Glomerular endothelial cell (primary cell): Measurements from ENCODE around the gene ARID3B. TPM values are rescaled to one million over a fixed set of nuclear protein-coding genes. Genes with fewer than 3 reads are reported as not detected.
"Not testable (repeated sequence)": the region's sequence is repeated elsewhere in the genome, so short reads cannot be mapped to it uniquely, and the experiment has no call there.

Source experiments
- DNase-seq: peaks from one replicate; pipeline ENCODE4 v3.0.0-alpha.2; 2011; ENCODE audit warnings: low read depth, low spot score; ENCODE audit errors: extremely low read depth
- total RNA-seq: library from RNA; depleted of rRNA; stranded (reverse); fragments of >200 nt; gene quantifications from 2 replicates; pipeline ENCODE4 v1.2.3, GENCODE V29; 2015

ARID3B gene
- total RNA-seq, 1 donor from 2014 or later: 7.6 TPM

DNA sequence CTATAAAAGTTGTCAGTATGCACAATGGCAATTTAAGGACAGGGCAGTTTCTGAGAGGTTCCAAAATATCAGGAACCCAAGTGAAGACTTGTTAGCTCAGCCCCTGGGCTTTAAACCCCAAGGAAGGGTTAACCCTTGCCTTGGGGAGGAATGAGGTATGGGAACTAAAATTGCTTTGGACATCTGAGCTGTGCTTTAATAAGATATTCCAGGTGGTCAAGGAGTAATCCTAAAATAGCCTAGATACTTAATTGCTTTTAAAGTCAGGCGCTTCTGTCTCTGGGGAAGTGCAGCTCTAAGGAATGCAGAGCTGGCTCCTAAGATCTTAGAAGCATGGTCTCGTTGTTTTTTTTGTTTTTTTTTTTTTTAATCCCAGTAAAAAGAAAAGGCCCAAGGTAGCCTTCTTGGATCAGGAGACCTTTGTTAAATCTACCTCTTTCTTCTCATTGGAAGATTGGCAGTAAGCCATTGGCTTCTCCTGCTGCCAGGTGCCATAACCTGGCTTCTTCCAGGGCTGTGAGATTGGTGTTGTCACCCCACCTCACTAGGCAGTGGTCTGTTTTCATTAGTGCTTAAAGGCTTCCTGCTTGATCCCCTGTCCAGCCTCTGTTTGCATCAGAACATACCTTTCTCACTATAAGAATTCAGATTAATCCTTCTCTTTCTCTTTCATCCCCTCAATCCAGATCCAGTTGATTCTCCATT, 24.5 kb downstream of the ARID3B start:
- DNase-seq: no peak

DNA sequence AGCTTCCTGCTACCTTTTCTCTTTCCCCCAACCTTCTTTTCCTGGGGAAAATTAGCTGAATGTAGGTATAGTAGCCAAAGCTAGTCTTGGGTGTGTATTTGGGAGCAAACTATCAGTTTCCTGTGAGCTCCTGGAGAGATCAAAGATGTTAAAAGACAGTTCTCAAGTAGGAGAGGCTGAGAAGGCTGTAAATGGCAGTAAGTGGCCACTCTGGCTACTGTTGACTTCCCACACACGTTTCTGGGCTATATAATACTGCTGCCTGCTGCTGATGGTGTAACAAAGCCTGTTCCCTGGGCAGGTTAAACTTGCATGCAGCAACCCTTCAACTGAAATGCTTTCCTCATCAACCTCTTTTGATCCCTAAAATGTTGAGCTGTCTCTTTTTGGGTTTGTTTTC, 27.6 kb downstream of the ARID3B start:
- no peak for DNase-seq

GRCh38 chr15:74569731-74570070, 28.7 kb downstream of the ARID3B start:
- no peak for DNase-seq

DNA sequence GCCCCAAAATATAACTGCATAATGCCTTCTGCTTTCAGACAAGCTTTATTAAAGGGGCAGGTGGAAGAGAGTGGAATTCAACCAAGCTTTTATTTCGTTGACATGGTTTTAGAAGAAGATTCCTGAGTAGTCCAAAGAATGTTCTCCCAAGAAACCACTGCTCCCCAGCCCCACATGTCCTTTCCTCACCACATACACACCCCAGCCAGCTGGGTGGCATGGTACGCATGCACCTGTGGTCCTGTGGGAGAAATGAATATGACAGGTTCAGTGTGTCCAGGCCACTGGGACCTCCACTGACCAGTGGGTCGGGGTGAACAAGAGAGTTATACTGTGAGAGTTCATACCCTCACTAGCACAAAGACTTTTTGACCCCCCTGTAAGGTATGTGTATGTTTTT, 30.2 kb downstream of the ARID3B start:
- DNase-seq: no peak

DNA sequence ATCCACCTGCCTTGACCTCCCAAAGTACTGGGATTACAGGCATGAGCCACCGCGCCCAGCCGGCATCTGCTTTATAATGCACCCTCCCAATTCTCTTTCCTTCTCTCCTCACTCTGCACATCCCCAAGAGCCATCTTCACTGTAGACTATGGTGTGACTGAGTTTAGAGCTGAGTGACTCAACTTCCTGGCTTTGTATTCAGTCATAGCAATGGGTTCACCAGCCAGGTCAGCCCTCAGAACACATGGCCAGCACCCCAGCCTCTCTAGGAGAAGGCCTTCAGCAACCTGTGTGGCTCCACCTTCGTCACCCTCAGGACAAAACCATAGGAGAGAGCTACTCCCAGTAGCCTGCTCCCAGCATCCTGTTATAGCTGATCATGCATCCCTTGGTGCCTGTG, 33.0 kb downstream of the ARID3B start:
- DNase-seq: no peak

GRCh38 chr15:74578496-74578994, 37.5 kb downstream of the ARID3B start:
- DNase-seq: no peak

- DNase-seq: no peak
These were observed 38.0 kb downstream of the ARID3B start for GRCh38 chr15:74579001-74579400.

- DNase-seq: no peak
These were observed 39.7 kb downstream of the ARID3B start for GRCh38 chr15:74580538-74581350.

DNA sequence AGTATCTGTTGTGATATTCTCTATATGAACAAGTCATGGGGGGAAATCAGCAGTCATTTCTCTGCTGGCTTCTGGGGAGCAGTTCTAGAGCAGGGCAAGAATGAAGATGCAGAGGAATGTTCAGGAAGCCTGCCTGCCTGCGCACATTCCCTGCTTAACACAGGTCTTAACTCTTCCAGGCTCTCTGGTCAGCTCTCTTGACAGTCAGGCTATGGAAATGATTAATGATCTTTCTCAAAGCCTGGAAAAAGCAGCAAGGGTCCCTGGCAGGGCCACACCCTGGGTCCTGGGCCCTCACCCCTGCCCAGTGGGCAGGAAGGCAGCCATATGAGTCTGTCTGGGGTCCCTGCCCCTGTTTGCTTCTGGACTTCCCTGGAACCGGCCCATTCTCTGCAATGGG, 43.2 kb downstream of the ARID3B start:
- no peak for DNase-seq

- no peak for DNase-seq
These were observed 43.8 kb downstream of the ARID3B start for GRCh38 chr15:74584779-74585178.

DNA sequence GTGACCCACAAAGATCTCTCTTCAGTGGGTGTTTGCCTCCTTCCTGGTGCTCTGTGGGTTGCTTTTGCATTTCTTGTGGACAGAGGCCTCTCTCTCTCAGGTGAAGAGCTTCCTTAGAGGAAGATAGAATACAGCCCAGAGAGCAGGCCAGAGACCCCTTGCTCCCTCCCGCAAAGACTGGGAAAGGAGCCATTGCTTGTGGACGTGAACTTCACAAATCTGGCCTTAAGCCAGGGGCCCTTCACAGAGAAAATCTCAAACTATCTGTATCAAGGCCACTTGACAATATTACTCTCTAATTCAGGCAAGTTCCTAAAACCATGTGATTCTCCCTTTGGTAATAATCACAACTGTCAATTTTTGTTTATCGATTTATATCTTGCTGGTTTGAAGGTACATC, 44.2 kb downstream of the ARID3B start:
- no peak for DNase-seq

DNA sequence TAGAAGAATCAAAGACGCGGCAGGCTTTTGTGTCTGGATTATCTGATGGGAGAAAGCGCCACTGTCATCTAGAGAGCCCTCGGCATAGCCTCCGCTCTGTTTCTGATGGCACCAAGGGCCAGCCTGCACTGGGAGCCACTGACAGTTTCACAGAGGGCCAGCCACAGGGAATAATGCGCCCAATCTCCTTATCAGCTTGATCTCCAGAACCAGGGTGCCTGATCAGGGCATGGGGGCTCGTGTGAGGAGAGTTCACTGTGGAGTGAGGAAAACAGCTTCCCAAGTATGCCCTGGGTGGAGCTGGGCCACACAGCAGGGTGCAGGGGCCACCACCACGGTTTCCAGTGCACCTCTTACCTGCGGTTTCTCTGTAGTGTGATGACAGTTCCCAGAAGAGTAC, 44.8 kb downstream of the ARID3B start:
- no peak for DNase-seq

- no peak for DNase-seq
These were observed 48.8 kb downstream of the ARID3B start for GRCh38 chr15:74589826-74590225.

DNA sequence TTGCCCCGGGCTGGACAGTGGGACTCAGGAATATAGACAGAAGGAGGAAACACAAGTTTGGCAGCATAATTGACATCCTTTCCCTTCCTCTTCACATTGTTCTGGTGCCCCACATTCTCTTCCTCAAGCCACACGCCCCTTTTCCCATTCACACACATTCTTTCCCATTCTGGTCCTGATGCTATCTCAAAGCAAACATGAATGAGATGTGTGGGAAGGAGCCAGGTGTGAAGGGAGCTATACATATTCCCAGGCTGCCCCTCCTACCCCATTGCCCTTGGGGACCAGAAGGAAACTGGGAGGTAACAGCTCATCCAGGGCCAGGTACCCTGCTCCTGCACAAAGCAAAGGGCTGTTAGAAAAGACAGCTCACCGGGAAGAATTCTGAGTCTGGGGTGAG, 51.2 kb downstream of the ARID3B start:
- no peak for DNase-seq

GRCh38 chr15:74593122-74593521, 52.1 kb downstream of the ARID3B start:
- DNase-seq: no peak

DNA sequence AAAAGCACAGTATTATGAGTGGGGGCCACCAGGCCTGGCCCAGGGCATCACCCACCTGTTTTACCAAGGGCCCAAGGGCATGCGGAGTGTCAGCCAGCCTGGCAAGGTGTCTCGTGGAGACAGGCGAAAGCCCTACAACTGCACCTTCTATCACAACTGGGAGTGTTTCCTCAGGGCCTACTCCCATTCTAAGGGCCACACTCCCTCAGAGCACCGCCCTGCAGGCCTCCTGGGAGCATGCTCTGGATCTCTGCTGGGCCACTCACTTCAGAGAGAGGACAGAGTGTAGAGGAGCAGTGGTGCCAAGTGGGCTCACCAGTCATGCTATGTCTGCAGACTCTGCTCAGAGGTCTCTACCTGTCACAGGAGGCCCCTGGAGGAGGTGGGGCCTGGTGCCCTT, 53.4 kb downstream of the ARID3B start:
- DNase-seq: no peak

DNA sequence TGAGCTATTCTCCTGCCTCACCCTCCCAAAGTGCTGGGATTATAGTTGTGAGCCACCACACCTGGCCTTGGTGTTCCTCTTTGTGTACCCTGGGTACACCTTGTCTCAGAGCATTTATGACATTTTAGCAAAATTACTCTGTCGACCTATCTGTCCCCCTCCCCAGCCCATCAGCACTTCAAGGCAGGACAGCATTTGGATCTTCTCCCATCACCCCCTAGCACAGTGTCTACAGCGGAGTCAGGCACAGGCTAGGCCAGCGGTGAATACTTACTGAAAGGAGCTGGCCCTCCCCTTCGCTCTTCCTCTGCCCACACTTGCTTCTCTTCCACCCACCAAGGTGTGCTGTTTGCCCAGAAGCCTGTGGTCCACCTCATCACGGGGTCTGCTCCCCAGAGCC, 54.3 kb downstream of the ARID3B start:
- no peak for DNase-seq

GRCh38 chr15:74596736-74597135, 55.7 kb downstream of the ARID3B start:
- DNase-seq: not testable (repeated sequence)

DNA sequence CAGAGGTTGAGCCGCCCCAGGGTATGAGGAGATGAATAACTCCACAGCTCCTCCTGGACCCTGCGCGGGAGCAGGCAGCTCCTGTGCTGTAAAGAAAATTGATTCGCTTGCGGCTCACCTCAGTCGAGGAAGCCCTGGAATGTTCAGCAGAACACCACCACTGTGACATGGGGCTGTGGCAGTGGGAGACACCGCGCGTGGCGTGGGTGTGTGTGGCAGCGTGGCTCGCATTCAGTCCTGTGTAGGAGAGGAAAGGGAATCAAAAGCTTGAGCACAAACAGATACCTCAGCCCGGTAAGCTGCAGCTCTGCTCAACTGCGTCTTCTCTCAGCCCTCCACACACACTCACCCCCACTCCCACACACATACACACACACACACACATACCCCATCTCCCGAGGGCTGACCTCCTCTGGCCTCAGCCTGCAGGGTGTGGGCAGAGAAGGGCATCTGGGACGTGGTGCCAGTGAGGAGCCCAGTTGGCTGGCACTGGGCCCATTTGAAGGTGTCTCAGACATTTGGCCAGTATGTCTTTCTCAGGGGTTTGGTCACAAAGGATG, 56.2 kb downstream of the ARID3B start:
- DNase-seq: not testable (repeated sequence)

DNA sequence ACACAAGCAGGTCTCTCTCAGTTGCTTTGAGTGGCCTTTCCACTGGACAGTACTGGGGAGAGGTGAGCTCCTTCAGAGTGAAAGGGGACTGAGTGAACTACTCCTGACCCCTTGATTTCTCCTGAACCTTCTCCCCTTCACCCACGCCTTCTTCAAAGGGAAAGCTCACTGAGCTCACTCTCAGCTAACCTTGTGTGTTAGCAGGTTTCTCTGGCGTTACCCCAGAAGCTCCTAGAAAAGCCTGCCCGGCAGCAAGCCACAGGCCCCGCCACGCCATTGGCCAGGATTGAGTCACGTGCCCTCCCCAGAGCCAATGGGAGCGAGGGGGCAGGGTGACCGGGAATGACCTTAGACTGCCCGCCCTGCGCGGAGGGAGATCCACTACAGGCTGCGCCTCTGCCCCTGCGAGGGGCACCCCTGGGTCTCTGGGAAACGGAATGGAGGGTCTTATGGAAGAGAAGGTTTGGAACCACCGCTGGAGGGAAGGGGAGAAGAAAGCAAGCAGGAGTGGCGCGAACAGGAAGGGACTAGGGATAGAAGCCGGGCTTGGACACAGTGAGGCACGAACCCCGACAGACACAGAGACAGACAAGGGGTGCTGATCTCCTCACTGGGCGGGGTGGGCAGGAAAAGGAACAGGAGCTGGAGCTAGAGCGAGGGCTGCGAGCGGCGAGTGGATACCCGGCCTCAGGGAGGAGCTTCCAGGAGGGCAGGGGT, 57.3 kb downstream of the ARID3B start:
- DNase-seq: peak; percentile 41

- no peak for DNase-seq
These were observed 58.1 kb downstream of the ARID3B start for GRCh38 chr15:74599156-74599555.
